Right kidney (tissue), 1 donor: ENCODE results near the gene PRICKLE4.
"Not testable (repeated sequence)": the region's sequence is repeated elsewhere in the genome, so short reads cannot be mapped to it uniquely, and the experiment has no call there.

ENCODE experiments used
- DNase-seq: peaks from one replicate; pipeline ENCODE4 v3.0.0-alpha.2; 2016

PRICKLE4 gene

GRCh38 chr6:41798901-41799558, 18.4 kb downstream of the PRICKLE4 start:
- DNase-seq = no peak

- peak; percentile 51 for DNase-seq
Measured at GRCh38 chr6:41799559-41799911, 19.0 kb downstream of the PRICKLE4 start.

- no peak for DNase-seq
Measured at GRCh38 chr6:41801380-41801779, 20.8 kb downstream of the PRICKLE4 start.

GRCh38 chr6:41805830-41806774, 25.5 kb downstream of the PRICKLE4 start:
- no peak for DNase-seq

- no peak for DNase-seq
Measured at GRCh38 chr6:41811095-41811494, 30.5 kb downstream of the PRICKLE4 start.

- not testable (repeated sequence) for DNase-seq
Measured at GRCh38 chr6:41811946-41812345, 31.4 kb downstream of the PRICKLE4 start.

- no peak for DNase-seq
Measured at GRCh38 chr6:41813469-41813868, 32.9 kb downstream of the PRICKLE4 start.

GRCh38 chr6:41813956-41814355, 33.4 kb downstream of the PRICKLE4 start:
- no peak for DNase-seq

GRCh38 chr6:41814629-41815028, 34.0 kb downstream of the PRICKLE4 start:
- DNase-seq = no peak

- no peak for DNase-seq
Measured at GRCh38 chr6:41815587-41815986, 35.0 kb downstream of the PRICKLE4 start.

- no peak for DNase-seq
Measured at GRCh38 chr6:41818271-41819054, 37.9 kb downstream of the PRICKLE4 start.

- DNase-seq = no peak
Measured at GRCh38 chr6:41821266-41821665, 40.7 kb downstream of the PRICKLE4 start.

- no peak for DNase-seq
Measured at GRCh38 chr6:41822021-41822420, 41.4 kb downstream of the PRICKLE4 start.

GRCh38 chr6:41823178-41823577, 42.6 kb downstream of the PRICKLE4 start:
- no peak for DNase-seq

- no peak for DNase-seq
Measured at GRCh38 chr6:41824571-41825569, 44.3 kb downstream of the PRICKLE4 start.

- no peak for DNase-seq
Measured at GRCh38 chr6:41826343-41827022, 45.9 kb downstream of the PRICKLE4 start.

GRCh38 chr6:41832263-41832662, 51.7 kb downstream of the PRICKLE4 start:
- no peak for DNase-seq

GRCh38 chr6:41836022-41836659, 55.6 kb downstream of the PRICKLE4 start:
- DNase-seq = no peak

- DNase-seq = no peak
Measured at GRCh38 chr6:41836660-41837052, 56.1 kb downstream of the PRICKLE4 start.
